Thyroid gland (tissue), 4 donors: ENCODE measurements around the gene TMPRSS4.

Experiments used
- POLR2A ChIP-seq, 2 donors: fragments of 450-650 bp; IDR thresholded peaks; one replicate each; pipeline ENCODE4 v1.6.1; 2017; ENCODE audit warnings: antibody characterized with exemption in 2 of 2, mild to moderate bottlenecking in 2 of 2, moderate library complexity in 1 of 2
- TF ChIP-seq, protein P1 (sequence below), 6 experiments: fragments of 200-600 bp in 3 of 6; fragments of 450-650 bp in 3 of 6; sonication (generic) in 3 of 6; IDR thresholded peaks; one replicate each; pipeline ENCODE4 v1.5.1; 2016 to 2019; ENCODE audit warnings: antibody characterized with exemption in 6 of 6, mild to moderate bottlenecking in 2 of 6, inconsistent platforms in 1 of 6, moderate library complexity in 1 of 6

DNA sequence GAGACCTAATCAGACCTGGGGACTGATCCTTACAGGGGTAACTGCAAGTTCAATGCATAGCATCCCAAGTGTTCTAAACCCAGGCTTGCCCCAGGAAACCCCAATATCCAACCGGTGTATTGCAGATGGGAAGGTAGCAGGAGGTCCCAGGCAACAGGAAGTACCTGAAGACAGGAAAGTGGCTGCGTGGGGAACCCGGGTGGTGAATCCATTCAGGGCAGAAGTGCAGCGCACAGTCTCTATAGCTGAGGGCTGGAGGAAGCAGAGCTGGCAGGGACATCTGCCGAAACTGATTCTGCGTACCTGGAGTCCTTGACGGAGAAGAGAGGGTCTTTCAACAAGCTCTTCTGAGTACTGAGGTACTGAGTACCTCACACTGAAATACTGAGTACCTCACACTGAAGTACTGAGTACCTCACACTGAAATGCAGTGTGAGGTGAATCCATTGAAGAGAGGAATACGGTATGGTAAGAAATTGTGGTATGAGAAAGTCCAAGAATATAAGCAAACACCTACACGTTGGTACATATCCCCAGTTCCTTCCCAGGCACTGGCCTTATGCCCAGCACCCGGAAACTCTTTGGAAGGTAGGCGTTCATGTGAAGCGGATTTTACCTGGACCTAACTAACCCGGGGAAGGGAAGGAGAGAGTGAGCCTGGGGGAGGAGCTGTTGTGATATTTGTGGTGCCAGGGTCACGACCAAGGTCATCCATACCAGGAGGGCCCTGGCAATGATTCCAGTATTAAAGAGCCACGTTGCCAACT is 55.7 kb downstream of the TMPRSS4 start:
- TF ChIP-seq, protein P1, sequence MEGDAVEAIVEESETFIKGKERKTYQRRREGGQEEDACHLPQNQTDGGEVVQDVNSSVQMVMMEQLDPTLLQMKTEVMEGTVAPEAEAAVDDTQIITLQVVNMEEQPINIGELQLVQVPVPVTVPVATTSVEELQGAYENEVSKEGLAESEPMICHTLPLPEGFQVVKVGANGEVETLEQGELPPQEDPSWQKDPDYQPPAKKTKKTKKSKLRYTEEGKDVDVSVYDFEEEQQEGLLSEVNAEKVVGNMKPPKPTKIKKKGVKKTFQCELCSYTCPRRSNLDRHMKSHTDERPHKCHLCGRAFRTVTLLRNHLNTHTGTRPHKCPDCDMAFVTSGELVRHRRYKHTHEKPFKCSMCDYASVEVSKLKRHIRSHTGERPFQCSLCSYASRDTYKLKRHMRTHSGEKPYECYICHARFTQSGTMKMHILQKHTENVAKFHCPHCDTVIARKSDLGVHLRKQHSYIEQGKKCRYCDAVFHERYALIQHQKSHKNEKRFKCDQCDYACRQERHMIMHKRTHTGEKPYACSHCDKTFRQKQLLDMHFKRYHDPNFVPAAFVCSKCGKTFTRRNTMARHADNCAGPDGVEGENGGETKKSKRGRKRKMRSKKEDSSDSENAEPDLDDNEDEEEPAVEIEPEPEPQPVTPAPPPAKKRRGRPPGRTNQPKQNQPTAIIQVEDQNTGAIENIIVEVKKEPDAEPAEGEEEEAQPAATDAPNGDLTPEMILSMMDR (IDR thresholded peaks at IDR 0.05), result no peak
- TF ChIP-seq POLR2A (IDR thresholded peaks at IDR 0.05), result no peak
